GM10248 (cell line): ENCODE results near the gene PPARA.
"Not testable (repeated sequence)": the region's sequence is repeated elsewhere in the genome, so short reads cannot be mapped to it uniquely, and the experiment has no call there.

Source experiments
- CTCF ChIA-PET: fragments of 300-600 bp; sonication (Branson Sonifier 250); formaldehyde crosslinking; extraction: SDS; loops from one replicate; lab custom pipeline; 2021; ENCODE audit warnings: antibody characterized with exemption; lab: Yijun Ruan, JAX
- POLR2A ChIA-PET: fragments of 350-650 bp; sonication (Branson Sonifier 250); formaldehyde crosslinking; extraction: SDS; loops from one replicate; lab custom pipeline; 2020; ENCODE audit warnings: antibody characterized with exemption; lab: Yijun Ruan, JAX
- DNase-seq: peaks from one replicate; pipeline ENCODE4 v3.0.0; 2012; ENCODE audit errors: extremely low spot score
- TF ChIP-seq, protein P1 (sequence below): IDR thresholded peaks from 2 replicates; pipeline ENCODE4 v1.5.1; 2012; ENCODE audit warnings: mild to moderate bottlenecking, low read depth; ENCODE audit errors: extremely low read depth, missing control alignments, control extremely low read depth

The PPARA gene

GRCh38 chr22:46135611-46136485 is 14.5 kb upstream of the PPARA start:
- no peak for DNase-seq
- POLR2A ChIA-PET, result no interaction called here
- TF ChIP-seq, protein P1, sequence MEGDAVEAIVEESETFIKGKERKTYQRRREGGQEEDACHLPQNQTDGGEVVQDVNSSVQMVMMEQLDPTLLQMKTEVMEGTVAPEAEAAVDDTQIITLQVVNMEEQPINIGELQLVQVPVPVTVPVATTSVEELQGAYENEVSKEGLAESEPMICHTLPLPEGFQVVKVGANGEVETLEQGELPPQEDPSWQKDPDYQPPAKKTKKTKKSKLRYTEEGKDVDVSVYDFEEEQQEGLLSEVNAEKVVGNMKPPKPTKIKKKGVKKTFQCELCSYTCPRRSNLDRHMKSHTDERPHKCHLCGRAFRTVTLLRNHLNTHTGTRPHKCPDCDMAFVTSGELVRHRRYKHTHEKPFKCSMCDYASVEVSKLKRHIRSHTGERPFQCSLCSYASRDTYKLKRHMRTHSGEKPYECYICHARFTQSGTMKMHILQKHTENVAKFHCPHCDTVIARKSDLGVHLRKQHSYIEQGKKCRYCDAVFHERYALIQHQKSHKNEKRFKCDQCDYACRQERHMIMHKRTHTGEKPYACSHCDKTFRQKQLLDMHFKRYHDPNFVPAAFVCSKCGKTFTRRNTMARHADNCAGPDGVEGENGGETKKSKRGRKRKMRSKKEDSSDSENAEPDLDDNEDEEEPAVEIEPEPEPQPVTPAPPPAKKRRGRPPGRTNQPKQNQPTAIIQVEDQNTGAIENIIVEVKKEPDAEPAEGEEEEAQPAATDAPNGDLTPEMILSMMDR, result no peak
- CTCF ChIA-PET, result interaction anchor here (1.3 to 4.3 kb wide), 2 partner anchors 14 to 19 kb away, joined by 3 to 24 read pairs; no protein-coding TSS in a partner anchor

DNA sequence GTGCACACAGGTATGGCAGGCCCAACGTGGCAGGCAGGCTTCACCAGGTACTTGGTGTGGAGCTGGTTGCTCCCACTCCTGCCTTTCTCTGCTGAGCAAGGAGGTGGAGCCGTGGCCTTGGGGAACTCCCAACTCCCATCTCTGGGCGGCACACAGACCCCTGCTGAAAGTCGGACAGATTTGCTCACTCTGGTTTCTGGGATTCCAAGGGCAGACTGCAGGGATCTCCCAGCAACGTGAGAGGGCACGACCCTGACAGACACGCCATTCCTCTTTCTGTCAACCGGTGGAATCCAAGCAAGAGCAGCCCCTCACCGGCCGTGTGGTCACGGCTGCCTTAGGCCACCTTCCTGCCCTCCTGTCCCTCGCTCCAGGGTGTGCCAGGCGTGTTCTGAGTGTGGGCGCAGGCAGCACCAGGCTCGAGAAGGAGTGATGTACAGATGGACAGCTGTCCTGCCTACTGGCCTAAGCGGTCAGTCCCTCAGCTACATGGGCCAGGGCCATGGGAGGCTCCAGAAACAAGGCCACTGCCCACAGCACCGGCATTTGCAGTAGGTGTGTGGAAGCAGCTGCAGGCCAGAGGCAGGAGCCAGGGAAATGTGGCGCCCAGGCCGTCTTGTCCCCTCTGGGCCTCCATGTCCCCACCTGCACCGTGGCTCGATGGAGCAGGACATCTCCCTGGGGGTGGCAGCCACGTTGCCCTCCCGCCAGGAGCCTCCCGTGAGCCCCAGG is 13.7 kb upstream of the PPARA start:
- TF ChIP-seq, protein P1, result no peak
- CTCF ChIA-PET, result no interaction called here
- DNase-seq, result no peak
- POLR2A ChIA-PET, result no interaction called here

DNA sequence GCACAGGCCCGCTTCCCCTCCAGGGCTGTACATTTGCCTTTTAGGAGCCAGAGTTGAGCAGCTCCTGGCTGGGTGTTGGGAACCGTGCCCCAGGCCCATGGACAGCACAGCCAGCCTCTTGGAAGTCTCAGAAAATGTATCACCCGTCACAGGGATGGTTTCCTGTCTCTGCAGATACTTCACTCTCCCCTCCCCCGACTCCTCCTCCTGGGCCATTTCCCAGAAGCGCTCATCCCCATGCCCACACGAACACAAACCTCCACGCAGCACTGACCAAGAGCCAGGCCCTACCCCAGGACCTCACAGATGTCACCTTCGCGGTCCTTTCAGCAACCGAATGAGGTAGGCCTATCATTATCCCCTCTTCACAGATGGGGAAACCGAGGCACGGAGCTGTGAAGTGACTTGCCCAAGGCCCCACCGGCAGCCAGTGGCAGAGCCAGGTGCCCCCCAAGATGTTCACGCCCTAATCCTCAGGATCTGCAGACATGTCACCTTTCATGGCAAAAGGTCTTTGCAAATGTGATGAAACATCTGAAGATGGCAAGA is 13.0 kb upstream of the PPARA start:
- CTCF ChIA-PET, result no interaction called here
- no peak for DNase-seq
- TF ChIP-seq, protein P1, result no peak
- POLR2A ChIA-PET, result no interaction called here

GRCh38 chr22:46138058-46138797 is 12.1 kb upstream of the PPARA start:
- DNase-seq, result no peak
- CTCF ChIA-PET, result interaction anchor here (0.8 to 1.2 kb wide), 2 partner anchors 10 to 158 kb away, joined by 3 read pairs; partner anchors contain the start of gene GTSE1
- POLR2A ChIA-PET, result no interaction called here
- TF ChIP-seq, protein P1, result no peak

- not testable (repeated sequence) for DNase-seq
- ChIA-PET CTCF (interaction anchor here (1.2 kb wide), 2 partner anchors 9 to 28 kb away, joined by 3 read pairs; no protein-coding TSS in a partner anchor), POLR2A (interaction anchor here (0.6 kb wide), 1 partner anchor 10 kb away, joined by 6 read pairs; no protein-coding TSS in a partner anchor)
These were observed 10.9 kb upstream of the PPARA start for GRCh38 chr22:46139417-46139816.

GRCh38 chr22:46139895-46140350 is 10.4 kb upstream of the PPARA start:
- TF ChIP-seq, protein P1, result no peak
- POLR2A ChIA-PET, result interaction anchor here (0.6 kb wide), 1 partner anchor 11 kb away, joined by 6 read pairs; no protein-coding TSS in a partner anchor
- CTCF ChIA-PET, result interaction anchor here (1.2 kb wide), 1 partner anchor 27 kb away, joined by 3 read pairs; no protein-coding TSS in a partner anchor
- DNase-seq, result no peak
